DND-41 (cell line): Measurements from ENCODE around the gene RBM20.

Experiments used
- CTCF ChIP-seq: IDR thresholded peaks from 2 replicates; pipeline ENCODE4 v1.5.1; 2012; ENCODE audit warnings: borderline replicate concordance, low read length, moderate library complexity, mild to moderate bottlenecking; ENCODE audit not compliant: poor library complexity, severe bottlenecking; ENCODE audit errors: extremely low read depth
- EZH2 ChIP-seq: IDR thresholded peaks from 3 replicates; pipeline ENCODE4 v1.6.1; 2012; ENCODE audit warnings: borderline replicate concordance, low read depth, mild to moderate bottlenecking, moderate library complexity, low read length, inconsistent platforms; ENCODE audit not compliant: severe bottlenecking

GRCh38 chr10:110834629-110835301, 190.6 kb downstream of the RBM20 start:
- TF ChIP-seq CTCF (no peak), EZH2 (no peak)
